ES-I3 (cell line): ENCODE data around the gene CCDC174.
"Not testable (repeated sequence)": the region's sequence is repeated elsewhere in the genome, so short reads cannot be mapped to it uniquely, and the experiment has no call there.

Experiments used
- H3K36me3 ChIP-seq: 2 replicates; pipeline ENCODE4 v1.6.1; 2013; ENCODE audit warnings: mild to moderate bottlenecking, low read length, control low read depth, moderate library complexity; ENCODE audit not compliant: insufficient read depth
- H3K4me1 ChIP-seq: 2 replicates; pipeline ENCODE4 v1.6.1; 2013; ENCODE audit warnings: mild to moderate bottlenecking, control low read depth, low read length; ENCODE audit not compliant: insufficient read depth
- H3K9ac ChIP-seq: 2 replicates; pipeline ENCODE4 v1.6.1; 2013; ENCODE audit warnings: low read depth, mild to moderate bottlenecking, low read length, moderate library complexity
- H3K9me3 ChIP-seq: 2 replicates; pipeline ENCODE4 v1.6.1; 2013; ENCODE audit warnings: mild to moderate bottlenecking, low read length, moderate library complexity; ENCODE audit not compliant: control insufficient read depth, insufficient read depth

CCDC174 gene

GRCh38 chr3:14633819-14634424 is 17.6 kb upstream of the CCDC174 start:
- no peak overlapping the region for H3K9ac ChIP-seq
- H3K36me3 ChIP-seq = no peaks in the 10 kb centered on the region
- no peaks in the 10 kb centered on the region for H3K9me3 ChIP-seq
- no peaks in the 10 kb centered on the region for H3K4me1 ChIP-seq

- Histone ChIP-seq H3K9me3 (no peaks in the 10 kb centered on the region), H3K9ac (no peak overlapping the region), H3K36me3 (no peaks in the 10 kb centered on the region), H3K4me1 (no peaks in the 10 kb centered on the region)
These were observed 16.7 kb upstream of the CCDC174 start for GRCh38 chr3:14634763-14635400.

GRCh38 chr3:14636496-14637087 is 15.0 kb upstream of the CCDC174 start:
- no peak overlapping the region for H3K9ac ChIP-seq
- no peaks in the 10 kb centered on the region for H3K36me3 ChIP-seq
- H3K4me1 ChIP-seq = no peaks in the 10 kb centered on the region
- no peaks in the 10 kb centered on the region for H3K9me3 ChIP-seq

DNA sequence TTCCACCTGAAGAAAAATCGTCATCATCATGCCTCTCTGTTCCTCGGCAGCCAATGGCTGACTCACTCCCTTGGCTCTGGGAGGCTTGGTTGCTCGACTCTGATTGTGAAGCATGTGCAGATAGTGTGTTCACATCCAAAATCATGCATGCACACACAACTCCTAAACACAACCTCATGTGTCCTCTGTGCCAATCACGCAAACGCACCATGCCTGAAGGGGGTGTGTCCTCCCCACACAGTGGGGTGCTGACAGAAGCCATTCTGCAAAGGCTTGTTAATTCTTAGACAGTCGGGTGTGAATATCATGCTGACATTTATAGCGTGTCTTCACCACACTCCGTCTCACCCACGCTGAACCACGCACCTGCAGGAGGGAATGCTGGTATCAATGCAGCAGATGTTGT is 11.4 kb upstream of the CCDC174 start:
- no peaks in the 10 kb centered on the region for H3K9me3 ChIP-seq
- no peaks in the 10 kb centered on the region for H3K36me3 ChIP-seq
- no peaks in the 10 kb centered on the region for H3K4me1 ChIP-seq
- H3K9ac ChIP-seq = peak overlapping the region; percentile 5; the same call in 1 of the 2 replicates

GRCh38 chr3:14640734-14641133 is 10.8 kb upstream of the CCDC174 start:
- Histone ChIP-seq H3K9me3 (no peaks in the 10 kb centered on the region), H3K9ac (no peak overlapping the region), H3K36me3 (no peaks in the 10 kb centered on the region), H3K4me1 (no peaks in the 10 kb centered on the region)

DNA sequence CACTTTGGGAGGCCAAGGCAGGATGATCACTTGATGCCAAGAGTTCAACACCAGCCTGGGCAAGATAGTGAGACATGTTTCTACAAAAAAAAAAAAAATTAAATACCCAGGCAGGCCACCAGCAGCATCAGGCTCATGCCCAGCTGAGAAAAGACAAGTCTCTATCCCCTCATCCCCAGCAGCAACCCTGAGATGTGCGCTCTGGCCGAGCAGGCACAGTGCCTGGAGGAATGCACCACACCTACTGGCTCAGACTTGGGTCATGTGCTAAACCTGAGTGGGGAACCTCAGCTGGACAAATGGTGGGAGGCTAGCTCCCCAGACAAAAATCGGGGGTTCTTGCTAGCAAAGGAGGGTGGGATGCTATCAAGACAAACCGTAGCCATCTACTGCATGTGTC is 10.2 kb upstream of the CCDC174 start:
- Histone ChIP-seq H3K9ac (no peak overlapping the region), H3K4me1 (no peaks in the 10 kb centered on the region), H3K36me3 (no peaks in the 10 kb centered on the region), H3K9me3 (no peaks in the 10 kb centered on the region)

DNA sequence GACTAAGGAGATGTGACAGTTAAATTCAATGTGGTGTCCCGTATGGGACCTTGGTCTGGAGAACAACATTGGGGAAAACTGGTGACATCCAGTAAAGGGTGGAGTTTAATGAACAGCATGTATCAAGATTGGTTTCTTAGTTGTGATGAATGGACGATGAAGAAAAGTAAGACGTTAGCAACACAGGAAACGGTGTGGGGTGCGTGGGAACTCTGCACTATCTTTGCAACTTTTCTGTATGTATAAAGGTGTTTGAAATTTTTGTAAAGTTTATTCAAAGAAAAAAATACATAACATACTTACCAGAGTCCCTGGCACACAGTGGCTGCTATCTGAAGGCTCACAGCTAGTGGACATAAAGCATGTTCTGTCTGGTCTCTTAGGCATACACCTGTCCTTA is 6.1 kb upstream of the CCDC174 start:
- Histone ChIP-seq H3K9ac (no peak overlapping the region), H3K36me3 (no peaks in the 10 kb centered on the region), H3K4me1 (no peaks in the 10 kb centered on the region), H3K9me3 (no peaks in the 10 kb centered on the region)

DNA sequence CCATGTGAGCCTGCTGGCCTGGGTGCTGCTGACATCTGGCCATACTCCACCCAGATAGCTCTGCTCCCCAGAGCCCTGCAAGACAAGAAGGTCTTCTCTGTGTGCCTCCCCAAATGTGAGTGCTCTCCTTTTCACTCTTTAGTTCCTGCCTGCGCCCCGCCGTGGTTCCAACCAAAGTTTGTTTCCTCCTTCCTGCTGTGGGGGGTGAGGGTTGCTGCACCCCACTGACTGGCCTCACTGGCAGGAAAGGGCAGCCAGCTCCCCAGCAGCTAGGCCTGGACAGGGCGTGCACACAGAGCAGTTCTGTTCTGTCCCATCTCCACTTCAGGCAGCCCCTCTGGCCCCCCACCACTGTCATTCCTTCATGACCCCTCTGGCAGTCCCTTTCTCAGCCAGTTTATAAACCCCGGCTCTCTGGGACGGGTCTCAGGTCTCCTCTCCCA is 5.4 kb upstream of the CCDC174 start:
- Histone ChIP-seq H3K9ac (no peak overlapping the region), H3K9me3 (no peaks in the 10 kb centered on the region), H3K4me1 (no peaks in the 10 kb centered on the region), H3K36me3 (no peaks in the 10 kb centered on the region)

- Histone ChIP-seq H3K4me1 (no peaks in the 10 kb centered on the region), H3K36me3 (no peaks in the 10 kb centered on the region), H3K9me3 (no peaks in the 10 kb centered on the region), H3K9ac (no peak overlapping the region)
These were observed 4.8 kb upstream of the CCDC174 start for GRCh38 chr3:14646589-14647413.

- Histone ChIP-seq H3K9me3 (no peaks in the 10 kb centered on the region), H3K9ac (no peak overlapping the region), H3K36me3 (no peaks in the 10 kb centered on the region), H3K4me1 (no peaks in the 10 kb centered on the region; the same call in 1 of the 2 replicates)
These were observed 3.3 kb upstream of the CCDC174 start for GRCh38 chr3:14647976-14648955.

- Histone ChIP-seq H3K9me3 (no peaks in the 10 kb centered on the region), H3K9ac (no peak overlapping the region), H3K4me1 (no peaks in the 10 kb centered on the region; the same call in 1 of the 2 replicates), H3K36me3 (no peaks in the 10 kb centered on the region)
These were observed 2.1 kb upstream of the CCDC174 start for GRCh38 chr3:14649466-14649865.

DNA sequence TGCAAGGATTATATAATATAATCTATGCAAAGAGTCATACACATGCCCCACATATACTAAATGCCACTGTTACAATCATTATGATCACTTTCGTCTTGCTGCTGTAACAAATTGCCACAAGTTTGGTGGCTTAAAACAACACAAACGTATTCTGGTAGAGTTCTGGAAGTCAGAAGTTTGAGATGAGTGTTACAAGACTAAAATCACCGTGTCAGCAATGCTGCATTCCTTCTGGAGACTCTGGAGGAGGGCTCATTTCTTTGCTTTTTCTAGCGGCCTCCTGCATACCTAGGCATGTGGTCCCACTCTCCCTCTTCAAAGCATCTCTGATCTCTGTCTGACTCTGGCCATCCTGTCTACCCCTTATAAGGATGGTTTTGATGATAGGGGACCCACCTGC is 1.4 kb upstream of the CCDC174 start:
- Histone ChIP-seq H3K4me1 (no peaks in the 10 kb centered on the region; the same call in 1 of the 2 replicates), H3K9me3 (no peaks in the 10 kb centered on the region), H3K36me3 (no peaks in the 10 kb centered on the region; the same call in 1 of the 2 replicates), H3K9ac (no peak overlapping the region)

GRCh38 chr3:14652360-14652907 is 872 bp downstream of the CCDC174 start:
- peak overlapping the region; percentile 54 for H3K9ac ChIP-seq
- not testable (repeated sequence) for H3K36me3 ChIP-seq, H3K4me1 ChIP-seq, H3K9me3 ChIP-seq
